ENCODE measurements around the gene RAB40B.
"Not testable (repeated sequence)": the region's sequence is repeated elsewhere in the genome, so short reads cannot be mapped to it uniquely, and the experiment has no call there.

RAB40B gene

GRCh38 chr17:82666931-82667667, 31.4 kb downstream of the RAB40B start:
- ATAC-seq: no peak

- no peak for ATAC-seq
Observed at GRCh38 chr17:82665891-82666290, 32.6 kb downstream of the RAB40B start.

- ATAC-seq: no peak
Observed at GRCh38 chr17:82665217-82665616, 33.3 kb downstream of the RAB40B start.

- ATAC-seq: no peak
Observed at GRCh38 chr17:82664701-82665182, 33.8 kb downstream of the RAB40B start.

GRCh38 chr17:82664276-82664575, 34.3 kb downstream of the RAB40B start:
- no peak for ATAC-seq

- no peak for ATAC-seq
Observed at GRCh38 chr17:82663381-82664275, 34.9 kb downstream of the RAB40B start.

- no peak for ATAC-seq
Observed at GRCh38 chr17:82662711-82663261, 35.7 kb downstream of the RAB40B start.

GRCh38 chr17:82661717-82662683, 36.5 kb downstream of the RAB40B start:
- ATAC-seq: no peak

- ATAC-seq: no peak
Observed at GRCh38 chr17:82659886-82660285, 38.6 kb downstream of the RAB40B start.

GRCh38 chr17:82658796-82659452, 39.6 kb downstream of the RAB40B start:
- ATAC-seq: no peak

GRCh38 chr17:82658331-82658730, 40.2 kb downstream of the RAB40B start:
- ATAC-seq: no peak

- ATAC-seq: no peak
Observed at GRCh38 chr17:82657926-82658325, 40.6 kb downstream of the RAB40B start.

GRCh38 chr17:82656266-82656665, 42.2 kb downstream of the RAB40B start:
- ATAC-seq: no peak

GRCh38 chr17:82655523-82655922, 43.0 kb downstream of the RAB40B start:
- ATAC-seq: no peak

- no peak for ATAC-seq
Observed at GRCh38 chr17:82655038-82655479, 43.4 kb downstream of the RAB40B start.

- ATAC-seq: not testable (repeated sequence)
Observed at GRCh38 chr17:82654611-82655010, 43.9 kb downstream of the RAB40B start.

- ATAC-seq: no peak
Observed at GRCh38 chr17:82653651-82654528, 44.6 kb downstream of the RAB40B start.

GRCh38 chr17:82650723-82651122, 47.8 kb downstream of the RAB40B start:
- ATAC-seq: no peak

GRCh38 chr17:82649501-82650261, 48.8 kb downstream of the RAB40B start:
- no peak for ATAC-seq

GRCh38 chr17:82648742-82649331, 49.7 kb downstream of the RAB40B start:
- ATAC-seq: no peak

Measured in activated CD4-positive, CD25-positive, alpha-beta regulatory T cell treated with anti-CD3 and anti-CD28 coated beads, Interleukin-2, amount 50 U/mL, for 24 hours (primary cell).